Measurements from ENCODE around the gene PLA2G12B.
"Not testable (repeated sequence)": the region's sequence is repeated elsewhere in the genome, so short reads cannot be mapped to it uniquely, and the experiment has no call there.

The PLA2G12B gene

DNA sequence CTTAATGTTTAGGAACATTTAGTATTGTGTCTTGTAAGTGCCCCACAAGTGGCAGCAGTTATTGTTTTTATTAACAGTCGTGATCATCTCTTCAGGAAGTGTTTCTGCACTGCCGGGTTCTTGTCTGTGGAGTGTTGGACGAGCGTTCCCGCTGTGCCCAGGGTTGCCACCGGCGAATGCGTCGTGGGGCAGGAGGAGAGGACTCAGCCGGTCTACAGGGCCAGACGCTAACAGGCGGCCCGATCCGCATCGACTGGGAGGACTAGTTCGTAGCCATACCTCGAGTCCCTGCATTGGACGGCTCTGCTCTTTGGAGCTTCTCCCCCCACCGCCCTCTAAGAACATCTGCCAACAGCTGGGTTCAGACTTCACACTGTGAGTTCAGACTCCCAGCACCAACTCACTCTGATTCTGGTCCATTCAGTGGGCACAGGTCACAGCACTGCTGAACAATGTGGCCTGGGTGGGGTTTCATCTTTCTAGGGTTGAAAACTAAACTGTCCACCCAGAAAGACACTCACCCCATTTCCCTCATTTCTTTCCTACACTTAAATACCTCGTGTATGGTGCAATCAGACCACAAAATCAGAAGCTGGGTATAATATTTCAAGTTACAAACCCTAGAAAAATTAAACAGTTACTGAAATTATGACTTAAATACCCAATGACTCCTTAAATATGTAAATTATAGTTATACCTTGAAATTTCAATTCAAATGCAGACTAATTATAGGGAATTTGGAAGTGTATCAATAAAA is 22.2 kb downstream of the PLA2G12B start:
- FAIRE-seq (no peak), DNase-seq (ENCODE audit: insufficient read length, low spot score) (no peak)
- TF ChIP-seq, protein P1, sequence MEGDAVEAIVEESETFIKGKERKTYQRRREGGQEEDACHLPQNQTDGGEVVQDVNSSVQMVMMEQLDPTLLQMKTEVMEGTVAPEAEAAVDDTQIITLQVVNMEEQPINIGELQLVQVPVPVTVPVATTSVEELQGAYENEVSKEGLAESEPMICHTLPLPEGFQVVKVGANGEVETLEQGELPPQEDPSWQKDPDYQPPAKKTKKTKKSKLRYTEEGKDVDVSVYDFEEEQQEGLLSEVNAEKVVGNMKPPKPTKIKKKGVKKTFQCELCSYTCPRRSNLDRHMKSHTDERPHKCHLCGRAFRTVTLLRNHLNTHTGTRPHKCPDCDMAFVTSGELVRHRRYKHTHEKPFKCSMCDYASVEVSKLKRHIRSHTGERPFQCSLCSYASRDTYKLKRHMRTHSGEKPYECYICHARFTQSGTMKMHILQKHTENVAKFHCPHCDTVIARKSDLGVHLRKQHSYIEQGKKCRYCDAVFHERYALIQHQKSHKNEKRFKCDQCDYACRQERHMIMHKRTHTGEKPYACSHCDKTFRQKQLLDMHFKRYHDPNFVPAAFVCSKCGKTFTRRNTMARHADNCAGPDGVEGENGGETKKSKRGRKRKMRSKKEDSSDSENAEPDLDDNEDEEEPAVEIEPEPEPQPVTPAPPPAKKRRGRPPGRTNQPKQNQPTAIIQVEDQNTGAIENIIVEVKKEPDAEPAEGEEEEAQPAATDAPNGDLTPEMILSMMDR (IDR thresholded peaks at IDR 0.05; ENCODE audit: insufficient read depth, missing control alignments) = no peak

GRCh38 chr10:72930276-72930675 is 24.3 kb downstream of the PLA2G12B start:
- DNase-seq (ENCODE audit: insufficient read length, low spot score) (no peak), FAIRE-seq (no peak)
- TF ChIP-seq, protein P1 (IDR thresholded peaks at IDR 0.05; ENCODE audit: insufficient read depth, missing control alignments) = no peak

DNA sequence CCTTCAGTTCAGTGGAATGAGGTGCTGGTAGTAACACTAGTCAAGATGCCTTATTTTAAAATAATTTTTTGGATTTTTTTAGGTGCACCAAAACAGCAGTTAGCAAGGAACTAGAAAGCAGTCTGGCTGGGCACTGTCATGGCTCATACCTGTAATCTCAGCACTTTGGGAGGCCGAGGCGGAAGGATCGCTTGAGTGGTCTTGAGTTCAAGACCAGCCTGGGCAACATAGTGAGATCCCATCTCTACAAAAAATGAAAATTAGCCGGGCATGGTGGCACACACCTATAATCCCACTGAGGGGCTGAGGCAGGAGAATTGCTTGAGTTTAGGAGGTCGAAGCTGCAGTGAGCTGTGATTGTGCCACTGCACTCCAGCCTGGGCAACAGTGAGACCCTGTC is 25.8 kb downstream of the PLA2G12B start:
- FAIRE-seq (no peak), DNase-seq (ENCODE audit: insufficient read length, low spot score) (no peak)
- TF ChIP-seq, protein P1 (IDR thresholded peaks at IDR 0.05; ENCODE audit: insufficient read depth, missing control alignments) = no peak

- TF ChIP-seq, protein P1 (IDR thresholded peaks at IDR 0.05; ENCODE audit: insufficient read depth, missing control alignments) = no peak
- no peak for DNase-seq (ENCODE audit: insufficient read length, low spot score)
- no peak for FAIRE-seq
Observed at GRCh38 chr10:72927485-72927884, 27.1 kb downstream of the PLA2G12B start.

DNA sequence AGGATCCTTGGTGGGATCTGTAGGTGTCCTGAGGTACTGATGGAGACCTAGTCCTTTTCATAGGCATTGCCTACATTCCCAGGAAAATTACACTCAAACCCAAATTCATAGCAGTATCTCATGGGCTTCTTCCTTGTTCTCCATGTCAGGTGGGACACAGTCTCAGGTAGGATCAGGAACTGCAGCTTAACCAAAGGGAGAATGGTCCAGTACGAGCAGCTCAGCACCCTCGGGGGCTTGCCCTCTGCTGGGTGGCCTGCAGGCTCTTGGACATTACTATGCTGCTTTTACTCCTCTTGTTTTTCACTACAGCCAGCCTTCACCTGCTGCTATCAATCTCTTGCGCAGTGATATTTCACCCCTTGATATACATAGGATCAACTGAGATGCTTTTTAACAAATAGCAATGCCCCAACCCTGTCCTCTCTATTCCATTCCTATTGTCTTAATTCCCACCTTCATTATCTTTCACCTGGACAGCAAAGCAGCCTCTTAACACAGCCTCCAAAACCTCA is 28.6 kb downstream of the PLA2G12B start:
- TF ChIP-seq, protein P1 (IDR thresholded peaks at IDR 0.05; ENCODE audit: insufficient read depth, missing control alignments) = no peak
- DNase-seq (ENCODE audit: insufficient read length, low spot score) (no peak), FAIRE-seq (no peak)

DNA sequence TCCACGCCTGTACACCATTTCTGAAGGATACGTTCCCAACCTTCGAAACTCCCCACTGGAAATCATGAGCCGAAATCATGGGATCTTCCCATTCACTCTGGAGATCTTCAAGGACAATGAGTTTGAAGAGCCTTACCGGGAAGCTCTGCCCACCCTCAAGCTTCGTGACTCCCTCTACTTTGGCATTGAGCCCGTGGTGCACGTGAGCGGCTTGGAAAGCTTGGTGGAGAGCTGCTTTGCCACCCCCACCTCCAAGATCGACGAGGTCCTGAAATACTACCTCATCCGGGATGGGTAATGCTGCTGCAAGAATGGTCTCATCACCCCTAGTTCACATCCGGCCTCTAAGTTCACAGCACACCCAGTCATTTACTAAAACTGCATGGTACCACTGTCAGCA is 30.3 kb downstream of the PLA2G12B start:
- TF ChIP-seq, protein P1 (IDR thresholded peaks at IDR 0.05; ENCODE audit: insufficient read depth, missing control alignments) = no peak
- FAIRE-seq (no peak), DNase-seq (ENCODE audit: insufficient read length, low spot score) (no peak)

- DNase-seq (ENCODE audit: insufficient read length, low spot score); FAIRE-seq: not testable (repeated sequence)
Observed at GRCh38 chr10:72921147-72921683, 33.4 kb downstream of the PLA2G12B start.
